Nephron progenitor cell (in vitro differentiated cells): Measurements from ENCODE around the gene RDH13.

Source experiments
- DNase-seq: peaks from one replicate; pipeline ENCODE4 v3.0.0; 2021
- H3K27ac Mint-ChIP-seq: 2 replicates; pipeline ENCODE4 v1.8.0; 2021; ENCODE audit warnings: mild to moderate bottlenecking, moderate library complexity, mixed read lengths
- H3K27me3 Mint-ChIP-seq: 2 replicates; pipeline ENCODE4 v1.8.0; 2021; ENCODE audit warnings: mild to moderate bottlenecking, low read depth, mixed read lengths; ENCODE audit not compliant: poor library complexity
- H3K36me3 Mint-ChIP-seq: 2 replicates; pipeline ENCODE4 v1.8.0; 2021; ENCODE audit warnings: low read depth, mixed read lengths
- H3K4me1 Mint-ChIP-seq: 2 replicates; pipeline ENCODE4 v1.8.0; 2021; ENCODE audit warnings: mixed read lengths
- H3K4me3 Mint-ChIP-seq: 2 replicates; pipeline ENCODE4 v1.8.0; 2021; ENCODE audit warnings: mild to moderate bottlenecking, moderate library complexity, mixed read lengths
- H3K9me3 Mint-ChIP-seq: 2 replicates; pipeline ENCODE4 v1.8.0; 2021; ENCODE audit warnings: mild to moderate bottlenecking, moderate library complexity, mixed read lengths
- CTCF ChIP-seq: fragments of 200-600 bp; sonication (generic); IDR thresholded peaks from 2 replicates; pipeline ENCODE4 v1.5.0; 2021; ENCODE audit warnings: antibody characterized with exemption

Gene RDH13

GRCh38 chr19:55084416-55084815 lies 21.5 kb upstream of the RDH13 start:
- no peak overlapping the region for H3K27ac Mint-ChIP-seq
- peak overlapping the region; percentile 11 for H3K4me3 Mint-ChIP-seq
- peaks cover 58% of the 10 kb centered on the region for H3K4me1 Mint-ChIP-seq
- peaks cover 15% of the 10 kb centered on the region for H3K9me3 Mint-ChIP-seq
- H3K27me3 Mint-ChIP-seq, result peaks cover 81% of the 10 kb centered on the region
- TF ChIP-seq CTCF, result no peak
- DNase-seq, result no peak
- peaks cover 4% of the 10 kb centered on the region for H3K36me3 Mint-ChIP-seq

GRCh38 chr19:55083004-55083850 lies 20.3 kb upstream of the RDH13 start:
- DNase-seq, result peak; percentile 17
- Mint-ChIP-seq H3K4me1 (peaks cover 46% of the 10 kb centered on the region), H3K4me3 (no peak overlapping the region), H3K27ac (no peak overlapping the region), H3K9me3 (peaks cover 19% of the 10 kb centered on the region), H3K27me3 (peaks cover 85% of the 10 kb centered on the region), H3K36me3 (peaks cover 4% of the 10 kb centered on the region)
- no peak for TF ChIP-seq CTCF

GRCh38 chr19:55082020-55082851 lies 19.3 kb upstream of the RDH13 start:
- peaks cover 37% of the 10 kb centered on the region for H3K4me1 Mint-ChIP-seq
- H3K36me3 Mint-ChIP-seq, result peaks cover 4% of the 10 kb centered on the region
- peaks cover 19% of the 10 kb centered on the region for H3K9me3 Mint-ChIP-seq
- H3K27ac Mint-ChIP-seq, result no peak overlapping the region
- peak overlapping the region; percentile 58 for H3K4me3 Mint-ChIP-seq
- TF ChIP-seq CTCF, result no peak
- DNase-seq, result peak; percentile 60
- peaks cover 91% of the 10 kb centered on the region for H3K27me3 Mint-ChIP-seq

- Mint-ChIP-seq H3K9me3 (peaks cover 19% of the 10 kb centered on the region), H3K36me3 (peaks cover 4% of the 10 kb centered on the region), H3K27ac (no peak overlapping the region), H3K27me3 (peaks cover 93% of the 10 kb centered on the region), H3K4me1 (peaks cover 34% of the 10 kb centered on the region), H3K4me3 (peak overlapping the region; percentile 84)
- TF ChIP-seq CTCF, result no peak
- no peak for DNase-seq
Measured at GRCh38 chr19:55081770-55082019, 18.7 kb upstream of the RDH13 start.

GRCh38 chr19:55080968-55081769 lies 18.2 kb upstream of the RDH13 start:
- H3K9me3 Mint-ChIP-seq, result peaks cover 19% of the 10 kb centered on the region
- peaks cover 34% of the 10 kb centered on the region for H3K4me1 Mint-ChIP-seq
- peaks cover 94% of the 10 kb centered on the region for H3K27me3 Mint-ChIP-seq
- H3K27ac Mint-ChIP-seq, result no peak overlapping the region
- peak; percentile 92 for DNase-seq
- peaks cover 4% of the 10 kb centered on the region for H3K36me3 Mint-ChIP-seq
- TF ChIP-seq CTCF, result no peak
- H3K4me3 Mint-ChIP-seq, result peak overlapping the region; percentile 84
